Measurements from ENCODE around the gene AHI1.

Gene AHI1

GRCh38 chr6:135334169-135334568 is 163.4 kb downstream of the AHI1 start:
- H4K91ac ChIP-seq (ENCODE audit: low read length): no peak overlapping the region
- whole genome bisulfite sequencing: 73% methylated on average over 2 of the region's 3 CpGs
- no peak overlapping the region for H2AFZ ChIP-seq (ENCODE audit: low read depth, low read length)

DNA sequence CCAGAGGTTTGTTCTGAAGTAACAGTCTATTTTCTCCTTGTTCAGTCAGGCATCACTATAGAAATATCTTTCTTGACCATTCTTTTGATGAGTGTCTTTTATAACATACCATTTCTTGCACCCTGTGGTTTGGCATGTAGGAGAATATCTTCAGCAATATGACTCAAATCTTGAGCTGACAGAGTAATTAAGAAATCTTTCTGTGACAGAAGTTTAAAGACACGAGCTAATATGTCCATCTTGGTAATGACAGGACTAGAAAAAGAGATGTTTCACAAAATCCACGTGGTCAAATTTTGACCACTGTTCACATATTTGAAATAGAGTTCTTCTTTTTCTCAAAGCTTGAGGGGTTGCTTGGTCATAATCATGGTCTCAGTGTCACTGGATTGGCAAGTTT is 166.5 kb downstream of the AHI1 start:
- H3K9me3 ChIP-seq (ENCODE audit: control insufficient read depth, low read length): no peaks in the 10 kb centered on the region
- peaks cover 2% of the 10 kb centered on the region for H3K4me1 ChIP-seq (ENCODE audit: control insufficient read depth, insufficient read depth, low read depth, low read length)
- H3K36me3 ChIP-seq (ENCODE audit: control insufficient read depth in 1 of 2, insufficient read depth in 2 of 2, low read depth in 1 of 2, low read length in 2 of 2): peaks cover 0 to 20% of the 10 kb centered on the region in 2 experiments
- DNase-seq: no peak
- no peak overlapping the region for H2BK15ac ChIP-seq (ENCODE audit: low read depth, poor library complexity, severe bottlenecking)
- H3K14ac ChIP-seq (ENCODE audit: low read length in 2 of 2): no peak overlapping the region
- no peak overlapping the region for H2AFZ ChIP-seq (ENCODE audit: low read depth, low read length)
- no peak overlapping the region for H3K18ac ChIP-seq (ENCODE audit: low read depth in 1 of 2, low read length in 2 of 2)
- no peak overlapping the region for H4K8ac ChIP-seq (ENCODE audit: low read length)
- H3K4me2 ChIP-seq (ENCODE audit: low read length, poor library complexity, severe bottlenecking): no peak overlapping the region
- no peak overlapping the region for H2BK120ac ChIP-seq (ENCODE audit: low read depth, low read length)
- H3K23ac ChIP-seq (ENCODE audit: low read length in 2 of 2): no peak overlapping the region
- no peak overlapping the region for H2BK12ac ChIP-seq (ENCODE audit: low read length in 2 of 2)
- no peaks in the 10 kb centered on the region for H3K79me1 ChIP-seq (replicated peaks; ENCODE audit: low read length, poor library complexity, severe bottlenecking)
- no peak overlapping the region for H2BK5ac ChIP-seq (ENCODE audit: low read depth, low read length, poor library complexity, severe bottlenecking)
- H3K4ac ChIP-seq (ENCODE audit: low read depth in 1 of 2, low read length in 2 of 2): no peak overlapping the region
- H3K27me3 ChIP-seq (ENCODE audit: control insufficient read depth in 1 of 2, insufficient read depth in 1 of 2, low read length in 2 of 2): no peaks in the 10 kb centered on the region
- WGBS: 93% methylated on average over 2 of the region's 2 CpGs
- H3K4me3 ChIP-seq (ENCODE audit: insufficient read depth in 1 of 2, low read depth in 1 of 2, low read length in 2 of 2): no peak overlapping the region
- H2AK5ac ChIP-seq (ENCODE audit: low read length, severe bottlenecking): no peak overlapping the region
- no peak overlapping the region for H4K91ac ChIP-seq (ENCODE audit: low read length)
- no peak overlapping the region for H3K27ac ChIP-seq (ENCODE audit: low read length, poor library complexity, severe bottlenecking)
- no peak overlapping the region for H3K9ac ChIP-seq (ENCODE audit: low read length)

More at GRCh38 chr6:135334169-135334568, 163.4 kb downstream of the AHI1 start:
- no peak overlapping the region for H2BK12ac ChIP-seq (ENCODE audit: low read length in 2 of 2)
- no peaks in the 10 kb centered on the region for H3K79me1 ChIP-seq (replicated peaks; ENCODE audit: low read length, poor library complexity, severe bottlenecking)
- no peak overlapping the region for H2BK15ac ChIP-seq (ENCODE audit: low read depth, poor library complexity, severe bottlenecking)
- H2BK5ac ChIP-seq (ENCODE audit: low read depth, low read length, poor library complexity, severe bottlenecking): no peak overlapping the region
- no peak overlapping the region for H3K27ac ChIP-seq (ENCODE audit: low read length, poor library complexity, severe bottlenecking)
- H3K18ac ChIP-seq (ENCODE audit: low read depth in 1 of 2, low read length in 2 of 2): no peak overlapping the region
- H3K4me3 ChIP-seq (ENCODE audit: insufficient read depth in 1 of 2, low read depth in 1 of 2, low read length in 2 of 2): no peak overlapping the region
- H3K9me3 ChIP-seq (ENCODE audit: control insufficient read depth, low read length): no peaks in the 10 kb centered on the region
- H2BK120ac ChIP-seq (ENCODE audit: low read depth, low read length): no peak overlapping the region
- H2AK5ac ChIP-seq (ENCODE audit: low read length, severe bottlenecking): no peak overlapping the region
- no peak overlapping the region for H3K4me2 ChIP-seq (ENCODE audit: low read length, poor library complexity, severe bottlenecking)
- DNase-seq: peak; percentile 22
- no peaks in the 10 kb centered on the region for H3K27me3 ChIP-seq (ENCODE audit: control insufficient read depth in 1 of 2, insufficient read depth in 1 of 2, low read length in 2 of 2)
- H4K8ac ChIP-seq (ENCODE audit: low read length): no peak overlapping the region
- peaks cover 2% of the 10 kb centered on the region for H3K4me1 ChIP-seq (ENCODE audit: control insufficient read depth, insufficient read depth, low read depth, low read length)
- no peak overlapping the region for H3K14ac ChIP-seq (ENCODE audit: low read length in 2 of 2)
- H3K4ac ChIP-seq (ENCODE audit: low read depth in 1 of 2, low read length in 2 of 2): no peak overlapping the region
- no peak overlapping the region for H3K9ac ChIP-seq (ENCODE audit: low read length)
- no peak overlapping the region for H3K23ac ChIP-seq (ENCODE audit: low read length in 2 of 2)
- H3K36me3 ChIP-seq (ENCODE audit: control insufficient read depth in 1 of 2, insufficient read depth in 2 of 2, low read depth in 1 of 2, low read length in 2 of 2): peaks cover 0 to 6% of the 10 kb centered on the region in 2 experiments

DNA sequence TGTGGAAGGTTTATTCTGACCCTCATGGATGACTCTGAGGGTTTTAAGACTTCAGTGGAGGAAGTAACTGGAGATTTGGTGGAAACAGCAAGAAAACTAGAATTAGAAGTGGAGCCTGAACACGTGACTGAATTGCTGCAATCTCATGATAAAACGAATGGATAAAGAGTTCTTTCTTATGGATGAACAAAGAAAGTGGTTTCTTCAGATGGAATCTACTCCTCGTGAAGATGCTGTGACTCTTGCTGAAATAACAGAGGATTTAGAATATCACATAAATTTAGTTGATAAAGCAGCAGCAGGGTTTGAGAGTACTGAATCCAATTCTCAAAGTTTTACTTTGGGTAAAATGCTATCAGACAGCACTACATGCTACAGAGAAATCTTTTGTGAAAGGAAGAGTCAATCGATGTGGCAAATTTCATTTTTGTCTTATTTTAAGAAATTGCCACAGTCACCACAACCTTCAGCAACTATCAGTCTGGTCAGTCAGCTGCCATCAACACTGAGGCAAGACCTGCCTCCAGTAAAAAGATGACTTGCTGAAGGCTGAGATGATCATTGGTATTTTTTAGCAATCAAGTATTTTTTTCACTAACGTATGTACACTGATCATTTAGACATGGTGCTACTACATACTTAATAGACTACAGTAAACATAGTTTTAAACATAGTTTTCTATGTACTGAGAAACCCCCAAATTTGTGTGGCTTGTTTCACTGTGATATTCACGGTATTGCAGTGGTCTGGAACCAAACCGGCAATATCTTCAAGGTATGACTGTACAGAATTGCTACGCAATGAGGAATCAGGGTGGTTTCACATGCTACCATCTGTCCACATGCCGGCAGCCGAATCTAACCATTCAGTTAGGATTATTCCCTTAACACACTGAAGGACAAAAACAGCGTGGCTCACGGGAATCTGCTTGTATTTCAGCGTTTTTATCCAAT is 167.4 kb downstream of the AHI1 start:
- H3K79me1 ChIP-seq (replicated peaks; ENCODE audit: low read length, poor library complexity, severe bottlenecking): no peaks in the 10 kb centered on the region
- H4K91ac ChIP-seq (ENCODE audit: low read length): no peak overlapping the region

GRCh38 chr6:135328136-135328535 is 169.4 kb downstream of the AHI1 start:
- no peak overlapping the region for H4K8ac ChIP-seq (ENCODE audit: low read length)
- WGBS: 100% methylated on average over 1 of the region's 1 CpG
- no peak overlapping the region for H2BK15ac ChIP-seq (ENCODE audit: low read depth, poor library complexity, severe bottlenecking)

More for the DNA sequence above, 167.4 kb downstream of the AHI1 start:
- H2BK120ac ChIP-seq (ENCODE audit: low read depth, low read length): no peak overlapping the region
- H3K4me2 ChIP-seq (ENCODE audit: low read length, poor library complexity, severe bottlenecking): no peak overlapping the region
- no peak overlapping the region for H3K27ac ChIP-seq (ENCODE audit: low read length, poor library complexity, severe bottlenecking)
- no peak for DNase-seq
- no peak overlapping the region for H2BK15ac ChIP-seq (ENCODE audit: low read depth, poor library complexity, severe bottlenecking)
- H2BK5ac ChIP-seq (ENCODE audit: low read depth, low read length, poor library complexity, severe bottlenecking): no peak overlapping the region
- no peak overlapping the region for H3K4ac ChIP-seq (ENCODE audit: low read depth in 1 of 2, low read length in 2 of 2)
- H3K18ac ChIP-seq (ENCODE audit: low read depth in 1 of 2, low read length in 2 of 2): no peak overlapping the region
- H2BK12ac ChIP-seq (ENCODE audit: low read length in 2 of 2): no peak overlapping the region
- no peak overlapping the region for H3K4me3 ChIP-seq (ENCODE audit: insufficient read depth in 1 of 2, low read depth in 1 of 2, low read length in 2 of 2)
- H2AFZ ChIP-seq (ENCODE audit: low read depth, low read length): no peak overlapping the region
- no peak overlapping the region for H4K8ac ChIP-seq (ENCODE audit: low read length)
- no peak overlapping the region for H3K9ac ChIP-seq (ENCODE audit: low read length)
- H3K4me1 ChIP-seq (ENCODE audit: control insufficient read depth, insufficient read depth, low read depth, low read length): peaks cover 2% of the 10 kb centered on the region
- H3K9me3 ChIP-seq (ENCODE audit: control insufficient read depth, low read length): no peaks in the 10 kb centered on the region
- H3K14ac ChIP-seq (ENCODE audit: low read length in 2 of 2): no peak overlapping the region
- peaks cover 0 to 20% of the 10 kb centered on the region in 2 experiments for H3K36me3 ChIP-seq (ENCODE audit: control insufficient read depth in 1 of 2, insufficient read depth in 2 of 2, low read depth in 1 of 2, low read length in 2 of 2)
- H2AK5ac ChIP-seq (ENCODE audit: low read length, severe bottlenecking): no peak overlapping the region
- WGBS: 96% methylated on average over 9 of the region's 13 CpGs
- no peak overlapping the region for H3K23ac ChIP-seq (ENCODE audit: low read length in 2 of 2)
- H3K27me3 ChIP-seq (ENCODE audit: control insufficient read depth in 1 of 2, insufficient read depth in 1 of 2, low read length in 2 of 2): no peaks in the 10 kb centered on the region

More at GRCh38 chr6:135328136-135328535, 169.4 kb downstream of the AHI1 start:
- H3K4ac ChIP-seq (ENCODE audit: low read depth in 1 of 2, low read length in 2 of 2): no peak overlapping the region
- H2BK5ac ChIP-seq (ENCODE audit: low read depth, low read length, poor library complexity, severe bottlenecking): no peak overlapping the region
- no peak overlapping the region for H3K23ac ChIP-seq (ENCODE audit: low read length in 2 of 2)
- H3K79me1 ChIP-seq (replicated peaks; ENCODE audit: low read length, poor library complexity, severe bottlenecking): no peaks in the 10 kb centered on the region
- H2AFZ ChIP-seq (ENCODE audit: low read depth, low read length): no peak overlapping the region
- no peak overlapping the region for H3K9ac ChIP-seq (ENCODE audit: low read length)
- H3K27ac ChIP-seq (ENCODE audit: low read length, poor library complexity, severe bottlenecking): no peak overlapping the region
- H3K36me3 ChIP-seq (ENCODE audit: control insufficient read depth in 1 of 2, insufficient read depth in 2 of 2, low read depth in 1 of 2, low read length in 2 of 2): peaks cover 0 to 21% of the 10 kb centered on the region in 2 experiments
- no peak overlapping the region for H3K4me3 ChIP-seq (ENCODE audit: insufficient read depth in 1 of 2, low read depth in 1 of 2, low read length in 2 of 2)
- H3K4me1 ChIP-seq (ENCODE audit: control insufficient read depth, insufficient read depth, low read depth, low read length): peaks cover 2% of the 10 kb centered on the region
- no peak overlapping the region for H3K14ac ChIP-seq (ENCODE audit: low read length in 2 of 2)
- H3K4me2 ChIP-seq (ENCODE audit: low read length, poor library complexity, severe bottlenecking): no peak overlapping the region
- H2BK120ac ChIP-seq (ENCODE audit: low read depth, low read length): no peak overlapping the region
- no peaks in the 10 kb centered on the region for H3K27me3 ChIP-seq (ENCODE audit: control insufficient read depth in 1 of 2, insufficient read depth in 1 of 2, low read length in 2 of 2)
- H3K18ac ChIP-seq (ENCODE audit: low read depth in 1 of 2, low read length in 2 of 2): no peak overlapping the region
- no peak overlapping the region for H2AK5ac ChIP-seq (ENCODE audit: low read length, severe bottlenecking)
- H4K91ac ChIP-seq (ENCODE audit: low read length): no peak overlapping the region
- no peak for DNase-seq
- H3K9me3 ChIP-seq (ENCODE audit: control insufficient read depth, low read length): no peaks in the 10 kb centered on the region
- H2BK12ac ChIP-seq (ENCODE audit: low read length in 2 of 2): no peak overlapping the region

All from mesenchymal stem cell (in vitro differentiated cells and primary cell).